SK-N-SH treated with all-trans-retinoic acid at 6 μM for 48 hours (cell line): Measurements from ENCODE around the gene PIGBOS1.

Experiments
- ARNTL ChIP-seq: fragments of 450-650 bp; formaldehyde crosslinking; IDR thresholded peaks from 2 replicates; pipeline ENCODE4 v1.5.0; 2020; ENCODE audit warnings: low read depth, mild to moderate bottlenecking, moderate library complexity, borderline replicate concordance
- GLIS3 ChIP-seq: fragments of 250-450 bp; sonication (Bioruptor Pico); IDR thresholded peaks from 2 replicates; pipeline ENCODE4 v1.5.0; 2020; ENCODE audit warnings: mild to moderate bottlenecking, moderate library complexity
- ZFP3 ChIP-seq: fragments of 250-450 bp; sonication (Bioruptor Pico); IDR thresholded peaks from 2 replicates; pipeline ENCODE4 v1.5.0; 2020; ENCODE audit warnings: mild to moderate bottlenecking, moderate library complexity

- TF ChIP-seq GLIS3 (CRISPR knock-in tag), result no peak
- TF ChIP-seq ZFP3 (CRISPR knock-in tag), result no peak
- no peak for TF ChIP-seq ARNTL (CRISPR knock-in tag)
Observed at GRCh38 chr15:55282284-55282833, 36.6 kb downstream of the PIGBOS1 start.
